Stimulated activated CD8-positive, alpha-beta memory T cell treated with anti-CD3 and anti-CD28 coated beads, Interleukin-4, amount 100 ng/mL, for 1 hour (primary cell): ENCODE measurements around the gene KSR2.
A peak's percentile ranks its signal among the peaks of the same experiment; 100 is the strongest.
"Not testable (repeated sequence)": the region's sequence is repeated elsewhere in the genome, so short reads cannot be mapped to it uniquely, and the experiment has no call there.

Experiments used
- DNase-seq, 2 donors: peaks; one replicate each; pipeline ENCODE4 v3.0.0-alpha.2; 2020; ENCODE audit warnings: low read depth in 2 of 2, low spot score in 1 of 2

The KSR2 gene

DNA sequence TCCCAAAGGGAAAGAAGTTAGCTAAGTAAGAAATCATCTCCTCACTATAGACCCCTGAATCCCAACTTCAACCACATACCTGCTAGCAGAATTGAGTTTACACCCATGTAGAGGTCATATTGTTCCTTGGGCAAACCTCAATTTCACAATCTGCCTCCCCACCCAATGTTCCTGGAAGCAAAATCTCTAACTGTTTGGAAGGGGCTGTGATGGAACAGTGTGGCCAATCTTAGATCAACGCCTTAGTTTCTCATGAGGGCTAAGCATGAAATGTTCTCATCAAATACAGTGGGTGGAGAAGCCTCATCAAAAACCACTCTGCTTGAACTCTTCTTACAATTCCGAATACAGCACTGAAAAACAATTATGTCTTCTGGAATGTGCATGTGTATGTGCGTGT, 323.3 kb downstream of the KSR2 start:
- DNase-seq: no peak

DNA sequence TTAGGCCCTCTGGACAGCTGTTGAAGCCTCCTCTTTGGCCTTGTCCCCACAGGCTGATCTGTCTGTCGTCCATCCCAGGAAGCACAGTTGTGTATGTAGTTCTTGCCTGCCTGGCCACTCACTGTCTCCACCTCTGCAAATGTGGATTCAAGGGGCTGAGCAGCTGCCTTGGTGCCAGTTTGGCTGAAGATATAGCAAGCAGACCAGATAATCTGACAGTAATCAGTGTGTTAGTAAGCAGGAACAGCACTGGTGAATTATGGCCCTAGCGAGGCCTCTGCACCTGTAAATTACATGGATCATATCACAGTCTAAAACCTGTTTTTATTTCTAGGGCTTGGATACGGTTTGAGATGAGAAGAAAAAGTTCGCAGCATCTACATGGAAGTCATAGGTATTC, 324.8 kb downstream of the KSR2 start:
- no peak for DNase-seq

DNA sequence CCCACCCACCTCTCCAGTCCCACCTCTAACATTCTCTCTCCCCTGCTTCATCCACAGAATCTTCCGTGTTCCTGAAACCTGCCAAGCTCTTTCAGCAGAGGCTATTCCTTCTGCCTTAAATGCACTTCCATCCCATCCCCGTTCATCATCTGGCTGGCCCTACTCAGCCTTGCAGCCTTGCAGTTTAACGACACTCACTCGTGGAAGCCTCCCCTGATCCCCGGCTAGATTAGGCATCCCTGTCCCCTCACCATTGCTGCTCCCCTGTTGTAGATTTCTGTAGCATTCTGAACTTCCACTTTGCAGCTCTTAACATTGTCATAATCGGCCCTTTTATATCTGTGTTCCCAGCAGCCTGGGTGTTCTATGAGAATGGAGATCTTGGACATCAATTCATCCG, 326.9 kb downstream of the KSR2 start:
- no peak for DNase-seq

DNA sequence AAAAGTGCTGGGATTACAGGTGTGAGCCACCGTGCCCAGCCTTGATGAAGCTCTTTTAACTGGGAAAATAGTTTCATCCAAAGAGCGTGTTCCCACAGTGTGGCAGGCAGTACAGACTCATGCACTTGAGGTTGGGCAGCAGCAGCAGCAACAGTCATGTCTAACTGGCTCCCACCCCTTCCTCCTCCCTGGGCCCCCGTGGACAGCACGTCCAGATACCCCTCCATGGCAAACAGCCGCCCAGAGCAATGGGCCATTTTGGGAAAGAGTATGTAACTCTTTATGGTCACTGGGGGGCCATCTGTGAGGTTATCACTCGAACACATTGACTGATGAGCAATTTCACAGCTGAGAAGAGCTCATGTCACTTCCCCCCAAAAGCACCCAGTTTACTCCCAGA, 328.3 kb downstream of the KSR2 start:
- no peak for DNase-seq

DNA sequence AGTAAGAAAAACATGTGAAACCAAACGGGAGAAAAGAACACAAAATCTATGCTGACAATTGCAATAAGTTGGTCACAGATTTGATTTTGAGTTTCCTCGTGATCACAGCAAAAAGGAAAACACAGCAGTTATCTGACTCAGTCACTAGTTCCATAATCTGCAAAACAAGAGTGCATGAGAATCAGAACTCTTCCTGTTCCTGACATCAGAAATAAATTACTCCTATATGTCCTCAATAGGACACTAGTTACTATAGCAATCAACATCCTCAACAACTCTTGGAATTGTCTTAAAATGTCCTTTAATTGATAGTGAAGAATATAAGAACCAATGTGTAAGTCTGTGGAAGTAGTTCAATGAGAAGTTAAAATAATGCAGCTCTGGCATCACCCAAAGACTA, 339.3 kb downstream of the KSR2 start:
- DNase-seq: no peak

DNA sequence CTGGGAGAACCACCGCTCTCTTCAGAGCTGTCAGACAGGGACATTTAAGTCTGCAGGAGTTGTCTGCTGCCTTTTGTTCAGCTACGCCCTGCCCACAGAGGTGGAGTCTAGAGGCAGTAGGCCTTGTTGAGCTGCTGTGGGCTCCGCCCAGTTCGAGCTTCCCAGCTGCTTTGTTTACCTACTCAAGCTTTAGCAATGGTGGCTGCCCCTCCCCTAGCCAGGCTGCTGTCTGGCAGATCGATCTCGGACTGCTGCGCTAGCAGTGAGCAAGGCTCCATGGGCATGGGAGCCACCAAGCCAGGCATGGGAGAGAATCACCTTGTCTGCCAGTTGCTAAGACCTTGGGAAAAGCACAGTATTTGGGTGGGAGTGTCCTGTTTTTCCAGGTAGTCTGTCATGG, 340.1 kb downstream of the KSR2 start:
- not testable (repeated sequence) for DNase-seq

DNA sequence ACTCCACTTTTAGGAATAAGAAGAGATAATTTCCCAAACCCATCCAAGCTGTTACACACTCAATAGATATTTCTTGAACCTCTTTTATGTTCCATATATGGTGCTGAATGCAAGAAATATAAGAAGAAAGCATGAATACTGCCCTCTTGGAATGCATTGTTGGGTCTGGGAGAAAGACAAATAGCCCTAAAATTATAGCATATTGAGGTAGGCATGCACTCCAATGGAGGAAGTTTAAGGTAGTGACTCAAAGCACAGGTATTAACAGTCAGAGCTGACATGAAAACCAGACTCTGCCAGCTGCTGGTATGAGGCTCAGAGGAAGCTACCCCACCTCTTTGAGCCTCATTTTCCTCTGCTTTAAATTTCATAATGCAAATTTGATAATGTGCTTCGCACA, 346.0 kb downstream of the KSR2 start:
- no peak for DNase-seq

DNA sequence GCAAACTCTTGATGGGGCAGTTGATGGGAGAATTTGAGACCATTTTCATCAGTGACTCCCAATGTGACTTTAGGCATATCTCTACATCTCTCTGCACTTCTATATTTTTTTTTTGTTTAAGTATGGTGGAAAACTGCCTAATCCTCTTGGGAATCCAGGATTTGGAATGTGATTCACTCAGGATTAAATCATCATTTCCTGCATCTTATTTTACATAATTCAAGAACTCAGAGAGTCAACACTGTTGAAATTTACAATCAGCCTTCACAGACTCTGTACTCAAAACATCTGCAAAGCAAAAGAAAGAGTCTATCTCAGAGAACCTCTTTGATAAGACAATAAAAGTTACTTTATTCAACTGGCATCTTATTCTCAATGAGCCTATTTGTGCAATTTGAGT, 346.7 kb downstream of the KSR2 start:
- DNase-seq: no peak

DNA sequence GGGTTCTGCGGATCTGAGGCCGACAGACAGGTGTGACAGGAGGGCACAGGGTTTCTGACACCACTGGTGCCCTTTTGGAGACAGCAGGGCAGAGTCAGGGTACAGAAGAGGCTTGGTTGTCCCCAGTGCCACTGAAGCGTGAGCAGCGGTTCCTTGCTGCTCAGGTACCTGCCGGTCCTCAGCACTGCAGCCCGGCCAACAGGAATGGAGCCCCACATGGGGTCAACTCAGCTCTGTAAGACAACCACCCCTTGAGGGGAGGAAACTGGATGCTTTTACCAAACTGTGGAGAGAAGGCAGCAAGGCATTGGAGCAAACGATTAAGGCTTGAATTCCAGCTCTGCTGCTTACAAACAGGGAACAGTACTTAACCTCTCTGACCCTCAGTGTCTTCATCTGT, 361.0 kb downstream of the KSR2 start:
- no peak for DNase-seq

DNA sequence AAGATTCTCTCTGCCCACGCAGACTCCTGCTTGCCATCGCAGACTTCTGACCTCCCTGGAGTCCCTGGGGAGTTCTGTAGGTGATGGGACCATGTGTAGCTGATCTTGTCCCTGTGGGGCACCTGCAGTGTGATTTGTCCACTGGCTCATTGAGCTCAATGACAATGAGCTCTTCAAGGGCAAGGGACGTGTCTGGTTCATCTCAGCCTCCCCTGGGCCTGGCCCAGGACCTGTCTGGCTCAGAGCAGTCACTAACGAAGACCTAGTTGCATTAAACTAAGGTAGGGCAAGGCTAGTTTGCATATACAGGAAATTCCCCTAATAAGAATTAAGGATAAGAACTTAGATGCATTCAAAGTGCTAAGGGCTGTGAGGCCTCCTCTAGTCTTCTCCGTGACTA, 361.8 kb downstream of the KSR2 start:
- no peak for DNase-seq

DNA sequence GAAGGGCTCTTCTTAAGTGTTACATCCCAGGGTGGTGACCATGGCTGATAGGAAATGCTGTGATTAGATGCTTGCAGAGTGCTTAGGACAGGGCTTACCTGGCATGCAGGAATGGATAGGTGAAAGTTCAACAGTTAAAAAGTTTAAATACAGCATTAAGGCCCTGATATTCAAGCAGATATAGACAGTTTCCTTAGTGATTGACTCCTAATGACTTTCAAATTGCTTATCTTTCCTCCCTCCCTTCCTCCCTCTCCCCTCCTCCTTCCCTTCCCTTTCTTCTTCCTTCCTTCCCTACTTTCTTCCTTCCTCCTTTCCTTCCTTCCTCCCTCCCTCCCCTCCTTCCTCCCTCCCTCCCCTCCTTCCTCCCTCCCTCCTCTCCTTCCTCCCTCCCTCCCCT, 362.8 kb downstream of the KSR2 start:
- no peak for DNase-seq

DNA sequence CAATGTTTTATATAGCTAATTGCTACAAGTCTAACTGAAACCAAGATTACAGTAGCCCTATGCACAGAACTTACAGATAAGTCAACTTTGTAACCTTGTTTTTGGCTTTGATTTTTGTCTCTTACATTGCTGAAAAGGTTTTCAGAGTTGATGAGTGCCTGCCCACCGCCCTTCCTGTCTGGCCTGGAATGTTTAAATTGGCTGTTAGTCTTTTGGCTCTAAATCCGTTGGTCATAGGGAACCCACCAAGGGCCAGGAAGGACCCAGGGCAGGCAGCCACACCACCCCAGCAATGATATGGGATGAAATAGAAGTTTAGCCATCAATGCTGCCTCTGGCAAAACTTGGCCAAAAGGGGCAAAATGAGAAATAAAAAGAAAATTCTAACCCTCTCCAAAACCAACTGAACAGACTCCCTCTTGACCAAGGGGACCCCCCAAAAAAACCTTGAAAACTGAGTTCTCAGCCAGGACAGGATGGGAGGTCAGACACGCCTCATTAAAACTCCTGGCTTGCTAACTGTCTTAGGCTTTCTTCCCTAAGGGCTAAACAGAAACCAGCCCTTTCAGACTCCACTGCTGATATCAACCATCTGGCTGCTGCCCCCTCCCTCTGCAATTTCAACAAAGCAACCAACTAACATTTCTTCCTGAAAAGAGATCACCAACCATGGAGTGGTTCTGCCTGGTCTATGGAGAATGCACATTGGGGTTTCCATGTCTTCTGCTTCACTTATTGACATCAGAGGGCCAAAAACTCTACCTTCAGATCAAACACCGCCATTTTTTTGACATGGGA, 365.3 kb downstream of the KSR2 start:
- DNase-seq: no peak

DNA sequence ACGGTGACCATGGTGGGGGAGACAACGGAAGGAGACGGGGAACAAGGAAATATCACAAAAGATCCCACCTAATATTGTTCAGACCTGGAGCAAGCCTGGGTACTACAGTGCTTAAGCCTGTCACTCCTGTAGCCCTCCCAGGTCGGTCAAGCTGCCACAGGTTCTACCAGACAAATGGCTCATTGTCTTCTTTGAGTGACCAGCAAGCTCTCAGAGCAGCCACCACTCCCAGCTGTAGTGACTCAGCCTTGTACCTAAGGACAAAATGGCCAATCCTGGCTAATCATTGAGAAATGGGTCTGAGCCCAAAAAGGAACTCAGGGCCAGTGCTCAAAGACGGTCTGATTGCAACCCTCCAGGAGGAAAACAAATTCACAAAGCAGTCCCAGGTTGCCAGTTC, 368.9 kb downstream of the KSR2 start:
- DNase-seq: no peak

DNA sequence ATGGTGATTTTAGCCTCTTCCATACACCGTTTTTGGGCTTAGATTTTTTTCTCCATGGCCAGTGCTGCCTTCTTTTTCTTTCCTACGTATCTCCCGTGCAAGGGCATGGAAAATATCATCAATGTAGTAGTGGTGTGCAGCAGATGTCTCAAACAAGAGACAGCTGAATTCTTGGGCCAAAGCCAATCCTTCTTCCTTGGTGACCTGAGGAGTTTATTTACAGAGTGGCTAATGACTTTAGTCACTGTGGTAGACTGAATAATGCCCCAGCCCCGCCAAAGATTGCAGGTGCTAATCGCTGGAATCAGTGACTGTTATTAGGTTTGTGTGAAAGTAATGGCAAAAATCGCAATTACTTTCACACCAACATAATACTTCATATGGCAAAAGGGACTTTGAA, 371.8 kb downstream of the KSR2 start:
- no peak for DNase-seq

DNA sequence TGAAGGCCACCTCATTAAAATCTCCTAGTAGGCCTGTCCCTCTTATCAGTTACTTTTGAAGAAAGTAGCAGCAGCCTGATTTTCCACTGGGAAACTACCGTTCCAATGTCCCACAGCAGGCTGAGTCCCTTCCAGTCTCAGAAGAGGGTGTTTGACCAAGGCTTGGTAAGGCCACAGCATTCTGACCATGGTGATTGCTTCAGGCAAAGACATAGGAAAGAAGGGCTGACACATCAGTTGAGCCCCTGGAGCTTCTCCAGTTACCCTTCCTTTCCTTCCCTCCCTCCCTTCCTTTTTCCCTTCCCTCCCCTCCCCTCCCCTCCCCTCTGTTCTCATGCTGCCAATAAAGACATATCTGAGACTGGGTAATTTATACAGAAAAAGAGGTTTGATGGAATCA, 373.0 kb downstream of the KSR2 start:
- no peak for DNase-seq

DNA sequence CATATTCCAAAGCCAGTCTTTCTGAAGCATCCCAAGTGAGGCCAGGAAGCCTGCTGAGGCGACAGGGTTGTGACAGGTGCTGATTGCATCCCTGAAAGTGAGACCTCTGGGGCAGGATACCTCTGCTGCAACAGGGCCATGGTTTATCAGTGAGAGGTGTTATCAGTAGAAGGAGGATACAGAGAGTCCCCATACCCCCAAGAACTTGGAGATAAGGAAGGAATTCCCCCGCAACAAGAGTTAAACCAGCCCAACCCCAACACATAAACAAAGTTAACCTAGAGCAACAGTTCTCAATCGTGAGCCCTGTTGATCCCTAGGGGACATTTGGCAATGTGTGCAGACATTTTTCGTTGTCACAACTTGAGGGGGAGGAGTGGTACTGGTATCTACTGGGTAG, 374.3 kb downstream of the KSR2 start:
- no peak for DNase-seq

DNA sequence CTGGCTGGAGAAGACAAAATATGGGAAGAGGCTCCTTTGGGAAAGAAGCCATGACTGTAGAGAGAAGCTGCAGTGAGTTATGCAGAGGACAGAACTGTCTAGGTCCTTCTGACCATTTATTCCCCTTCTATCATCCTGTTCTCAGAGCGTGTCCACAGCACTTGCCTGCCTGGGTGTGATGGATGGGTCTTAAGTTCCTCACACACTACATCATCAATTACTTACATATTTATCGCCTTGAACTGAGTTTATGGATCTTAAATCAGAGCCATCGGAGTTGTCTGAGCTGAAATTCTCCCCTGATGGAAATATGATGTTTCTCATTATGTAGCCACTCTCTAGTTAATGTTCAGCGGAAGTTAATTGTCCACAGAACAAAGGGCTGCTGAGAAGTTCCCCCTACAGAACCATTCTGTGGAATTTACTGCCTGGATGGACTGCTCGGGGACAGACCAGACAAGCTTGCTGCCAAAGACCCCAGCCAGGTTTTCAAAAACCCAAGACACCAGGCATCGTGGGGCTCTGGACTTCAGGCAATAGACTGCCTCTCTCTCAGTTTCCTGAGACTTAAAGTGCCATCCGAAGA, 374.9 kb downstream of the KSR2 start:
- no peak for DNase-seq

DNA sequence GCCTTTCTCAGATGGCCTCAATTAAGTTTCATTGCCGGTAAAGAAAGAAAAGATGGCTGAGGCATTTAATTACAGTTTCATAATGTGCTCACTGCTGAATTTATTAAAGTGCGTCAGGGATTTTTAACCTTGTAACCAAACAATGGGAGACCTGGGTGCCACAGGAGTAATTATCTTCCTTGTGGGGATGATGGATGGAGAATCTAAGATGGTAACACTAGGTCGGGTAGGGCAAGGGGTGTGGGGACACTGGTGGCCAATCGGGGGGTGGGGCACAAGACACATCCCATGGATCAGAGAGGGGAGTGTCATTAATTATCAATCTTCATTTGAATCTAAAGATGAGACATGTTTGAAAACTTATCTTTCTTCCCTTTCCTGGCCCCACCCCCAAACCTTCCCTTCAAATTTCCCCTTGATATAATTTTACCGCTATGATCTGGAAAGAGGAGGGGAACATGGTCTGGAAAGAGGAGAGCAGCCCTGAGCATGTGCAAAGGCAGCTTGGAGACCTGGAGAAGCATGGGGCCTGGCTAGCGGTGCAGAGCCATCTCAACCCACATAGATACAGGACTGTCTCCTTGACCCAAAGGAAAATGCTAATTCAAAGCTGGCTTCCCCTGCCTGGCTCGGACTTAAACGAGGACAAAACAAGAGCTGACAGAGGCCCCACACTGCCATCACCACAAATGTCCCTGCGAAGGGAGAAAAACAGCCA, 376.0 kb downstream of the KSR2 start:
- no peak for DNase-seq

DNA sequence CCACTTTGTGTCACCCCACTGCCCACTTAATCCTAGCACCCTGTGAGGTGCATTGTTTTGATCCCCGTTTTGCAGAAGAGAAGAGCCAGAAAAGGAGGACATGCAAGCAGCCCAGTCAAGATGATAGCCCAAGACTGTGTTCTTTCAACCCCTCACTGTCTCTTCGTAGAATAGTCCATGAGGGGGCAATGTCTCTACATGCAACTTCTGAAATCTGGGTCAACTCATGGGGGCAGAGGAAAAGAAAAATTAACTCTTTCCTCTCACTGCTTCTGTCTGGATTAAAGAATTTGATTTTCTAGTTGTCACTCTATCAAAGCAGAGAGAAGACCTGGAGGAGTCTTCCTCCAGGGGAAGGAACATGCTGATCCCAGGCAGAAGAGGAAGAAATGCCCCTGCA, 377.8 kb downstream of the KSR2 start:
- DNase-seq: no peak

DNA sequence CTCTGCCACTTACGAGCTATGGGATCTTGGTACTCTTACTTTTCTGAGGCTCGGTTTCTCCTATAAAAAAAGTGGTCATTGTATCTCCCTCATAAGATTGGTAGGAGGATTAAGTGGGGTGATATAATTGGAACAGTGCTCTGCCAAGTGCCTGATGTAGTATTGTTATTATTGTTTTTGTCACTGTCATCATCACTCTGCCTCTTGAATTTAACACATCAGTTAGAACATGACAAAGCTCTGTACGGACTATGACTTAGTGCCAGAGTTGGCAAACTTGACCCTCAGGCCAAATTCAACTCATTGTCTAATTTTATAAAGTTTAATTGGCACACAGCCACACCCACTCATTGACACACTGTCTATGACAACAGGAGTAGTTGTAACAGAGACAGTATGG, 378.4 kb downstream of the KSR2 start:
- DNase-seq: no peak

DNA sequence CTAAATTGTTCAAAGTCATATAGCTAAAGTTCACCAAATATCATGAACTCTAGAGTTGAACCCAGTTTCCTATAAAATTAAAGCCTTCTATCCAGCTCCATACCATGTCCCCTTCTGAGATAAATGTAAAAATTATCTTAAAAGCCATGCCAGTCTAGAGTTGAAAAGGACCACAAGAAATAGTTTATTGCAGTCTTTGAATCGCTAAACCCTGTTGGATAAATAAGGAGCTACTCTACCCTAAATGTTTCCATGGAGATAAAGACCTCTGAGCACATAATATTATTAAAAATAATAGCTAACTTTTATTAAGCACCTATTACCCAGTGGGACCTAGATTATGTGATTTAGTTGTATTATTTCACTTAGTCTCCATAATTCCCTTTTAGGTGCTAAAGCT, 379.8 kb downstream of the KSR2 start:
- DNase-seq: no peak

DNA sequence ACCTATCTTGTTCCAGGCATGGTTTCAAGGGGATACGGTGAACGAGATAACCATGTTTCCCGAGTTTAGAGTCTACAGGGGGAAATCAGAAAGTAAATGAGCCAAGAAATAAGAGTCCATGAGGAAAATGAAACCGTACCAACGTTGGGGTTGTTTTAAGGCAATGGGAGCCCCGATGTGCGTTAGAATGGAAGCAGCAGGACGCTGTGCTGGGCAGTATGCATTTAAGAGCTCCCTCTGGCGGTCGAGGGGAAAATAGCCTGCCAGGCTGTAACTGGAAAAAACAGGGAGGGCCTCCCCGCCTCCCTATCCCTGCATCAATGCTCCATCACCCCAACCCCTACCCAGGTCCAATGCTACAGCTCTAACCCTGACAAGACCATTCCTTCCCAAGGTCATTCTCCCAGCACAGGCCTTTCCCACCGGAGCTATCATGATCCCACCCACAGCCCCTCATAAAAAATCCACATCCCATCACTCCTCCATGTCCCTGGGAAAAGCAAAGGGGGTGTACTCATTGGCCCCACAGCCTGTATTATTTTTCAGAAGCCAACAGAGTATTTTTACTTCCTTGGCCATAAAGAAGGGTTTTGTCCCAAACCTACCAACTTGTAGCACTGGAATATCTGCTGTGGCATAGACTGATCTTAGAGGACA, 381.0 kb downstream of the KSR2 start:
- DNase-seq: peak in 1 of 2 donors; percentile 4
